Epidermal melanocyte (primary cell): Measurements from ENCODE around the gene POLR1G.

Experiments
- DNase-seq: peaks from one replicate; pipeline ENCODE4 v3.0.0; 2011; ENCODE audit warnings: low spot score; ENCODE audit not compliant: insufficient read length

POLR1G gene

GRCh38 chr19:45406226-45407090, at the start of gene POLR1G:
Gene POLR1G, plus strand, starts transcription at chr19:45406644. Its CDS starts 53 bp downstream, at chr19:45406697.
- DNase-seq = peak; percentile 93

GRCh38 chr19:45356760-45357444, 49.5 kb upstream of the POLR1G start:
- no peak for DNase-seq

DNA sequence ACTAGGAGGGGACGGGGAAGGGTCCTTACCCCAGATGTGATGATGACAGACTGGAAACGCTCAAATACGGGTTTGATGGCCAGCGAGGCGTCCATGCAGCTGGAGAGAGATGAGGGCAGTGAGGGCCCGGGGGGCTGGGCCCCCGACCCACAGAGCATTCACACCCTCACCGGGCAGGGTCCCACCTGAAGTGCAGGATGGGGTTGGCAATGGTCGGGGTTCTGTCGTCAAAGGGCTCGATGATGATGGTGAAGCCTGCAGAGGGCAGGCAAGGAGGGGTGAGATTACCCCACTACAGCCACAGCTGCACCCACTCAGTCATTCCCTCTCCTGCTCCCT, 49.0 kb upstream of the POLR1G start:
- DNase-seq = no peak

DNA sequence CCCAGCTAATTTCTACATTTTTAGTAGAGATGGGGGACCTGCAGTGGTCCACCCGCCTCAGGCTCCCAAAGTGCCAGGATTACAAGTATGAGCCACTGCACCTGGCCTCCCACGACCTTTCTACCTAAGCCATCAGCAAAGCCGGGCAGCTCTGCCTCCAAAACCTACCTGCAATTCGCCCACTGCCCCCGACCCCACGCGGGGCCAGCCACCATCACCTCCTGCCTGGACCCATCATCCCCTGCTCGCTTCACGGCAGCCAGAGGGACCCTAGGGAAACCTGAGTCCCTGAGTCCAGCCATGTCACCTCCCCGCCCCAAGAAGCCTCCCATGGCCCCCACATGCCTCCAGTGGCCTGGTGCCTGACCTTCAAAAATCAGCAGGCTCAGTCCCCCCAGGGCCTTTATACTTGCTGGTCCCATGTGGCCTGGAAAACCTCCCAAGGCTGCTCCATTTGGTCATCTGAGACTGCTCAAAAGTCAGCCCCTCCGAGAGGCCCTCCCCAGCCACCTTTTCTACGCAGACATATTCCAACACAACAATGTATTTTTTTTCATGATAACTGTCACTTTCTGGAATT, 48.1 kb upstream of the POLR1G start:
- no peak for DNase-seq

GRCh38 chr19:45361608-45362007, 44.8 kb upstream of the POLR1G start:
- no peak for DNase-seq

GRCh38 chr19:45362291-45362690, 44.2 kb upstream of the POLR1G start:
- no peak for DNase-seq

- no peak for DNase-seq
These were observed 42.5 kb upstream of the POLR1G start for GRCh38 chr19:45363861-45364459.

GRCh38 chr19:45364696-45365095, 41.7 kb upstream of the POLR1G start:
- DNase-seq = no peak

DNA sequence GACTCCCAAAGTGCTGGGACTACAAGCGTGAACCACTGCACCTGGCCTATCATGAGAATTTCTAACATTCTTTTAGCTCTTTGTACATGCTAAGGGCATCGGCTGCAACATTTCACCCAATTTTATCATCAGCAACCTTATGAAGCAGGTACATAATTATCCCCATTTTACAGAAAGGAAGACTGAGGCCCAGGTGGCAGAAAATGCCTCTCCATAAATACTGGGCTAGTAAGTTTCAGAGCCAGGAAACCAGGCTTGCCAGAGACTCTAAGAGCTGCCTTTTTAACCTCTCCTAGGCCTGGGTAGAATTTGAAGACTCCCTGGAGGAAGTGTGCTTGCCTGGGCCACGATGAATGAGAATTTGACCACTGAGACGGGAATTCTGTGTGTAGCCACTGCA, 38.3 kb upstream of the POLR1G start:
- no peak for DNase-seq

DNA sequence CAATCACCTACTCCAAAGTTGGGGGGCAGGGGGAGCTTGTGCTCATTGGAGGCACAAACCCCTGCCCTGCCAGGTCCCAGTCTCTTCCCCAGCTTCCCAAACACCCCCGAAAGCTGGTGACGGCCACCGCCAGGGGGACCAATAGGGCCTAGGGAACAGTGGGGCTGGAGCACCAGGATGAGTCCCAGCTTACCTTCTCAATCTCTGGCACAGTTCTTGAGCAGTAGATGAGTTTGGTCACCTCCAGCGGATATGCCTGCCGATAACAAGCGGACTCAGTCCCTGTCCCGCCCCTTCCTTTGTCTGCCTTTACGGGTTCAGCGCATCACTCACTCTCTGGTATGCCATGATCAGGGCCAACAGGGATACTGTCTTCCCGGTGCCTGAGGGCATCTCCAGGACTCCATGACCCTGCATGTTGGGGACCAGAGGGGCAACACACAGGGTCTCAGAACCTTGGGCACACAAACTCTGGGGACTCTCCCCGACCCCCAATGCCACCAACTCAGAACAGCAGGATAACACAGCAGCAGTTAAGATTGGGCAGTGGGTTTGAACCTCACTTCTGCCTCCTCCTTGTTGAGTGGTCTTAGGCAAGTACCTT, 37.6 kb upstream of the POLR1G start:
- no peak for DNase-seq

GRCh38 chr19:45370410-45371204, 35.8 kb upstream of the POLR1G start, which contains the start of gene ERCC2:
Gene ERCC2, minus strand, starts transcription at chr19:45370573. Its CDS starts 33 bp downstream, at chr19:45370540.
- DNase-seq = peak; percentile 100

DNA sequence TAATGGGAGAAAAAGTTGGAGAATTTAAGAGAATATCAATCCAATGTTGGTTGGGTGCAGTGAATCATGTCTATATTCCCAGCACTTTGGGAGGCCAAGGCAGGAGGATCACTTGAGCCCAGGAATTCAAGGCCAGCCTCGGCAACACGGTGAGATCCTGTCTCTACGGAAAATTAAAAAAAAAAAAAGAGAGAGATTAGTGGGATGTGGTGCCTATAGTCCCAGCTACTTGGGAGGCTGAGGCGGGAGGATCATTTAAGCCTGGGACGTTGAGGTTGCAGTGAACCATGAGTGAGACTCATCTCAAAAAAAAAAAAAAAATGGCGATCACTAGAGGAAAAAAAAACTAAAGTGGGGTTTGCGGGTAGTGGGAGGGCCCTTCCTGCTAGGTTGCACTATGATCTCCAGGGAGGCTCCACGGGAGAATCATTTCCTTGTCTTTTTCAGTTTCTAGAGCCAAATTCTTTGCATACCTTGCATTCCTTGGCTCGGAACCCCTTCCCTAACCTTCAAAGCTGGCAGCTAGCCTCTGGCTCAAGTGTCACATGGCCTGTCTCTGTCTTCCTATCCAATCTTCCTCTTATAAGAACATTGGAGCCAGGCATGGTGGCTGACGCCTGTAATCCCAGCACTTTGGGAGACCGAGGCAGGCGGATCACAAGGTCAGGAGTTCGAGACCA, 30.3 kb upstream of the POLR1G start:
- DNase-seq = peak; percentile 51

DNA sequence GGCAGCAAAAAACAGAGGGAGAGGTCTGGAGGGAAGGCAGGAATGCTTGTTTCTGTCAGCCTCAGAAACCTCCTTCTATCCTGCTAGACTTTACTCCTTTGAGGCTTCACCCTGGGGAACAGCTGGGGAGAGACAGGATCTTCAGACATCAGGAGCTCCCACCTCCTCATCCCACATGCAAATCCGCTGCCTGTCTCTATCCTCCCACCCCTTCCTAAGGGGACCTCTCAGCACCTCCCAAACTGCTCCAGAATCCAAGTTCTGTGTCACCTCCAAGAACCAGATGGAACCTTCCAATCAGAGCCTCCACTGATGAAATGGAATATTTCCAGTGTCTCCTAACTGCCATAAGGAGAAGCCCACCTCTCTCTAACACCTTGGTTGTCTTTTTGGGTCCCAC, 26.3 kb upstream of the POLR1G start:
- no peak for DNase-seq

GRCh38 chr19:45382426-45382825, 24.0 kb upstream of the POLR1G start:
- DNase-seq = no peak

DNA sequence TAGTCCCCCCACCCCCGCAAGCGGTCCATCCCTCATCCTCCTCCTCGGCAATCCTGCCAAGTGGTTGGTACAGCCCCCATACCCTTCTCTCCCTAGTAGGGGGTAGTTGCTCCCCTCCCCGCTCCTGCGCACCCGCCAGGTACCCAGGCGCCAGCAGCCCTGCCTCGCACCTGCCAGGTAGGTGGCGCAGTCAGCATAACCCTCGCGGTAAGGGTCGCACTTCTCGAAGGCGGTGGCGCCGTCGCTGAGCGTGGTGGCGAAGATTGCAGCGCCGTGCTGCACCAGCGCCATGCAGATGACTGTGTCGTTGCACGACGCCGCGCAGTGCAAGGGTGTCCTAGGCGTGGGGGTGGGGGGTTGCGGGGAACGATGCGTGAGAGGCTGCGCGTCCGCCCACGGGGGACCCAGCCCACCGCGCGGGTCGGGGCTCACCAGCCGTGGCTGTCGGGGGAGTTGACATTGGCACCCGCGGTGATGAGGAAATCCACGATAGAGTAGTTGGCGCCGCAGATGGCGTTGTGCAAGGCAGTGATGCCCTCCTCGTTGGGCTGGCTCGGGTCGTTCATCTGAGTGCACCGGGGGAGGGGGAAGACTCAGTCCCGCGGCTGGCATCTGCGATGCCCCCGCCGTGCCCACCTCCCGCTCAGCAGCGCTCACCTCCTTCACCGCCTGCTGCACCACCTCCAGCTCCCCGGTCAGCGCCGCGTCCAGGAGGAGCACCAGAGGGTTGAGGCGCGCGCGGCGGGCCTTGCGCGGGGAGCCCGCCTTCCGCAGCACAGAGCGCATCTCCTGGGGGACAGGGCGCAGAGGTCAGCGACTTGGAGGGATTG, 20.8 kb upstream of the POLR1G start:
- DNase-seq = no peak

GRCh38 chr19:45391346-45391745, 15.1 kb upstream of the POLR1G start:
- no peak for DNase-seq

GRCh38 chr19:45391871-45392665, 14.4 kb upstream of the POLR1G start:
- no peak for DNase-seq

DNA sequence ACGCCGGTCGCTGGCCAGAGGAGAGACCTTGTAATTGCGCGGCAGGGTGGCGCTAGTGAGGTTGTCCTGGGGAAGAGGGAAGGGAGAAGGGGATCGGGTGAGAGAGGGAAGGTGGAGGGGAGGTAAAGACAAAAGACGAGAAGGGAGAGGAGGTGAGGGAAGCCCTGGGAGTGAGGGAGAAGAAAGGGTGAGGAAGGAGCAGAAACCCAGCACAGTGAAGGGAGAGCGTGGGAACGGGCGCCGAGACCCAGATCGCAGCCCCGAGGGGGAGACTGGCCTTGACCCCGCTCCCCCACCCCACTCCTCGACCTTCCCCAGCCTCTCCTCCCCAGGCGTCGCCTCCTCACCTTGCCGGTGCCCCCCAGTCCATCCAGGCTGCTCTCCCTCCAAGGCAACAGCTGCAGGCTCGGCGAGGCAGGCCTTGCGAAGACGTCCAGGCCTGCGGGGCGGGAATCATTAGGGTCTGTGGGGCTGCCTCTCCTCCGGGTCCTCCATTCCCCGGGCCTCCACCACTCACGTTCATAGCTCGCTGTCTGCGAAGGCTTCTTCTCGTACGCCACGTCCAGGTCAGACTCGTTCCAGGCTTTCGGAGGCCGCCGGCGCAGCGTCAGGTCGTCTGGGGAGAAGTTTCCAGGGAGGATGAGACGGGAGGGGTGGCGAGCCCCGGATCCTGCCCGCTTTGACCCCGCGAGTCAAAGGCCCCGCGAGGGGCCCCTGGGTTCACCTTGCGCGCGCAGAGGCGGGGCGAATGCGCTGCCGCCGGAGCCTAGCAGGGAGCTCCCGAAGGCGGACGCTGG, 10.4 kb upstream of the POLR1G start:
- no peak for DNase-seq
